Fibroblast of lung (primary cell): ENCODE results near the gene PSD2. TPM values are rescaled to one million over a fixed set of nuclear protein-coding genes. Genes with fewer than 3 reads are reported as not detected.

Experiments used
- DNase-seq, 2 donors: peaks; one replicate each; pipeline versions ENCODE4 v3.0.0 to v3.0.0-alpha.2; 2010; ENCODE audit warnings: low read depth in 2 of 2
- H2AFZ ChIP-seq: 2 replicates; pipeline ENCODE4 v1.5.1; 2012; ENCODE audit warnings: low read length, control low read depth, inconsistent platforms
- H3K27ac ChIP-seq: 2 replicates; pipeline ENCODE4 v1.5.1; 2011; ENCODE audit warnings: low read length, control low read depth; ENCODE audit not compliant: insufficient read depth
- H3K27me3 ChIP-seq: 2 replicates; pipeline ENCODE4 v1.5.1; 2011; ENCODE audit warnings: mild to moderate bottlenecking, low read length; ENCODE audit not compliant: control insufficient read depth, insufficient read depth
- H3K36me3 ChIP-seq: 2 replicates; pipeline ENCODE4 v1.5.1; 2011; ENCODE audit warnings: low read length; ENCODE audit not compliant: control insufficient read depth, insufficient read depth
- H3K4me1 ChIP-seq: 2 replicates; pipeline ENCODE4 v1.5.1; 2011; ENCODE audit warnings: low read length; ENCODE audit not compliant: control insufficient read depth, insufficient read depth; ENCODE audit errors: extremely low read depth
- H3K4me2 ChIP-seq: 2 replicates; pipeline ENCODE4 v1.5.1; 2011; ENCODE audit warnings: low read length, control low read depth; ENCODE audit not compliant: insufficient read depth; ENCODE audit errors: extremely low read depth
- H3K4me3 ChIP-seq, 4 experiments: fragments of 200-600 bp in 1 of 4; sonication (generic) in 1 of 4; replicated peaks in 1 of 4; 2 replicates each; pipeline ENCODE4 v1.5.1; 2011 to 2016; ENCODE audit warnings: low read length in 4 of 4, low read depth in 3 of 4, mild to moderate bottlenecking in 3 of 4, control low read depth in 2 of 4, inconsistent platforms in 1 of 4, mixed read lengths in 1 of 4; ENCODE audit not compliant: insufficient read depth in 1 of 4; ENCODE audit errors: control extremely low read depth in 1 of 4
- H3K79me2 ChIP-seq: 2 replicates; pipeline ENCODE4 v1.5.1; 2012; ENCODE audit warnings: mild to moderate bottlenecking, low read length, inconsistent platforms; ENCODE audit not compliant: control insufficient read depth, insufficient read depth
- H3K9ac ChIP-seq: 2 replicates; pipeline ENCODE4 v1.5.1; 2011; ENCODE audit warnings: mild to moderate bottlenecking, low read length, control low read depth; ENCODE audit not compliant: insufficient read depth
- H3K9me3 ChIP-seq: 2 replicates; pipeline ENCODE4 v1.5.1; 2012; ENCODE audit warnings: low read depth, low read length; ENCODE audit not compliant: control insufficient read depth, insufficient read depth
- H4K20me1 ChIP-seq: 2 replicates; pipeline ENCODE4 v1.5.1; 2011; ENCODE audit warnings: low read length; ENCODE audit not compliant: control insufficient read depth, insufficient read depth; ENCODE audit errors: extremely low read depth
- EZH2 ChIP-seq: IDR thresholded peaks from 2 replicates; pipeline ENCODE4 v1.5.1; 2012; ENCODE audit warnings: low read length, control low read depth, mild to moderate bottlenecking; ENCODE audit errors: missing control alignments
- polyA plus RNA-seq, 2 donors: library from polyadenylated mRNA; depleted of rRNA in 1 of 2; stranded (reverse) in 1 of 2; unstranded in 1 of 2; fragments of >200 nt; gene quantifications; 2 replicates each; pipeline ENCODE4 v1.2.1, GENCODE V29; 2011 to 2012; ENCODE audit warnings: missing spikeins in 1 of 2
- total RNA-seq: library from RNA; depleted of rRNA; stranded (reverse); fragments of >200 nt; gene quantifications from 2 replicates; pipeline ENCODE4 v1.2.1, GENCODE V29; 2014
- TF ChIP-seq, protein P1 (sequence below), 2 donors: IDR thresholded peaks in 1 of 2; conservative IDR thresholded peaks in 1 of 2; 1 replicate in 1 of 2; 2 replicates in 1 of 2; pipeline ENCODE4 v1.5.1; 2011 to 2012; ENCODE audit warnings: low read length in 2 of 2, control low read depth in 1 of 2, inconsistent platforms in 1 of 2, low read depth in 1 of 2, mild to moderate bottlenecking in 1 of 2

Gene PSD2
- total and polyA plus RNA-seq, 2 donors (not counting 1 experiment from before 2014, with no cell fraction given): 0.05 to 0.17 TPM

- no peak for TF ChIP-seq EZH2
- TF ChIP-seq, protein P1, sequence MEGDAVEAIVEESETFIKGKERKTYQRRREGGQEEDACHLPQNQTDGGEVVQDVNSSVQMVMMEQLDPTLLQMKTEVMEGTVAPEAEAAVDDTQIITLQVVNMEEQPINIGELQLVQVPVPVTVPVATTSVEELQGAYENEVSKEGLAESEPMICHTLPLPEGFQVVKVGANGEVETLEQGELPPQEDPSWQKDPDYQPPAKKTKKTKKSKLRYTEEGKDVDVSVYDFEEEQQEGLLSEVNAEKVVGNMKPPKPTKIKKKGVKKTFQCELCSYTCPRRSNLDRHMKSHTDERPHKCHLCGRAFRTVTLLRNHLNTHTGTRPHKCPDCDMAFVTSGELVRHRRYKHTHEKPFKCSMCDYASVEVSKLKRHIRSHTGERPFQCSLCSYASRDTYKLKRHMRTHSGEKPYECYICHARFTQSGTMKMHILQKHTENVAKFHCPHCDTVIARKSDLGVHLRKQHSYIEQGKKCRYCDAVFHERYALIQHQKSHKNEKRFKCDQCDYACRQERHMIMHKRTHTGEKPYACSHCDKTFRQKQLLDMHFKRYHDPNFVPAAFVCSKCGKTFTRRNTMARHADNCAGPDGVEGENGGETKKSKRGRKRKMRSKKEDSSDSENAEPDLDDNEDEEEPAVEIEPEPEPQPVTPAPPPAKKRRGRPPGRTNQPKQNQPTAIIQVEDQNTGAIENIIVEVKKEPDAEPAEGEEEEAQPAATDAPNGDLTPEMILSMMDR (conservative IDR thresholded peaks at IDR 0.05 in 1 of 2, IDR thresholded peaks at IDR 0.05 in 1 of 2; ENCODE audit: low read depth in 1 of 2, low read length in 2 of 2): no peak
- no peaks in the 10 kb centered on the region for H3K9me3 ChIP-seq
- no peak overlapping the region for H3K4me2 ChIP-seq
- H2AFZ ChIP-seq: no peak overlapping the region
- H4K20me1 ChIP-seq: no peaks in the 10 kb centered on the region
- no peak overlapping the region for H3K9ac ChIP-seq
- no peak overlapping the region for H3K27ac ChIP-seq
- no peak for DNase-seq
- peaks cover 2% of the 10 kb centered on the region for H3K27me3 ChIP-seq
- no peaks in the 10 kb centered on the region for H3K4me1 ChIP-seq
- no peaks in the 10 kb centered on the region for H3K36me3 ChIP-seq
- H3K4me3 ChIP-seq: no peak overlapping the region
- H3K79me2 ChIP-seq: no peaks in the 10 kb centered on the region
Measured at GRCh38 chr5:139831624-139832023, 36.0 kb downstream of the PSD2 start.

DNA sequence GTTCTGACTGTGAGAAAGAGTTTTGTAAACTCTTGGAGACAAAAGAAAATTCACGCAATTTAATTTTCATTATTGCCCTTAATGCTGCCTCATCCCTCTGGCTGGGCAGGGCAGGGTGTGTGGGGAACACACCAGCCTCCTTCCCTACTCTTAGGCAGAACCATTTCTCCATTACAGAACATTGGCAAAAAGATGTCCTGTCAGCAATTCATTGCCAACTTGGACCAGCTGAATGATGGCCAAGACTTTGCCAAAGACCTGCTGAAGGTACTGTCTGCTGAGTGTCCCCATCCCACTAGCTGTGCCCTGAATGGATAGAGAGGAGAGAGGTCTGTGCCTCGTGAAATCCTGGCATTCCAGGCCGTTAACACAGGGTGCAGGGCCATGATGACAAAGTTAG is 37.9 kb downstream of the PSD2 start:
- H3K4me1 ChIP-seq: no peaks in the 10 kb centered on the region

GRCh38 chr5:139835656-139836055 is 40.0 kb downstream of the PSD2 start:
- Histone ChIP-seq H3K4me3 (no peak overlapping the region), H3K79me2 (no peaks in the 10 kb centered on the region), H2AFZ (no peak overlapping the region), H3K27ac (no peak overlapping the region), H3K27me3 (peaks cover 4% of the 10 kb centered on the region), H3K4me2 (no peak overlapping the region), H3K9me3 (no peaks in the 10 kb centered on the region), H3K9ac (no peak overlapping the region), H4K20me1 (no peaks in the 10 kb centered on the region), H3K4me1 (no peaks in the 10 kb centered on the region), H3K36me3 (no peaks in the 10 kb centered on the region)
- no peak for DNase-seq
- TF ChIP-seq, protein P1 (conservative IDR thresholded peaks at IDR 0.05 in 1 of 2, IDR thresholded peaks at IDR 0.05 in 1 of 2; ENCODE audit: low read depth in 1 of 2, low read length in 2 of 2): no peak
- no peak for TF ChIP-seq EZH2

More for the DNA sequence above, 37.9 kb downstream of the PSD2 start:
- H3K36me3 ChIP-seq: no peaks in the 10 kb centered on the region
- H4K20me1 ChIP-seq: no peaks in the 10 kb centered on the region
- H2AFZ ChIP-seq: no peak overlapping the region
- TF ChIP-seq, protein P1 (conservative IDR thresholded peaks at IDR 0.05 in 1 of 2, IDR thresholded peaks at IDR 0.05 in 1 of 2; ENCODE audit: low read depth in 1 of 2, low read length in 2 of 2): no peak
- TF ChIP-seq EZH2: no peak
- H3K4me2 ChIP-seq: no peak overlapping the region
- peaks cover 2% of the 10 kb centered on the region for H3K27me3 ChIP-seq
- no peaks in the 10 kb centered on the region for H3K9me3 ChIP-seq
- no peaks in the 10 kb centered on the region for H3K79me2 ChIP-seq
- DNase-seq: no peak
- no peak overlapping the region for H3K4me3 ChIP-seq
- H3K27ac ChIP-seq: no peak overlapping the region
- no peak overlapping the region for H3K9ac ChIP-seq
